AG20443 (cell line): ENCODE data around the gene ATE1.
A peak's percentile ranks its signal among the peaks of the same experiment; 100 is the strongest.
"Not testable (repeated sequence)": the region's sequence is repeated elsewhere in the genome, so short reads cannot be mapped to it uniquely, and the experiment has no call there.

ENCODE experiments used
- DNase-seq: peaks from one replicate; pipeline ENCODE4 v3.0.0; 2012; ENCODE audit warnings: low spot score, mixed read lengths

The ATE1 gene

DNA sequence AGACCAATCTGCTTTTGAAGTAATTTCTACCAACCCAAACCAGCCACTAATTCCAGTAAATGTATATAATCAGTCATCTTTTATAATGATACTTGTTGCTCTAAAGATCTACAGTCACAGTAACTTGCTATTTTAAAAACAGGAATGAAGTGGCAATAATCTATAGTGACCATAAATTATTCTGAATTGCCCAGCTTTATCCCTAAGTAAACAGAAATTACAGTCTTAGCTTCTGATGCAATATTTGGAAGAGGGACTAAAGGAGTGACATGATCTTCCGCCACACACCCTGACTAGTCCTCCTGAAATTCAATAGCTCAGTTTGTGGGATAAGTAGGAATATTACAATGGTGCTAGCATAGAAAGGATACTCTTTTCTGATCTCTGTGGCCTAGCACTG is 96.1 kb downstream of the ATE1 start:
- no peak for DNase-seq

- DNase-seq: no peak
These were observed 96.6 kb downstream of the ATE1 start for GRCh38 chr10:121831237-121831636.

GRCh38 chr10:121830101-121830500 is 97.7 kb downstream of the ATE1 start:
- DNase-seq: no peak

DNA sequence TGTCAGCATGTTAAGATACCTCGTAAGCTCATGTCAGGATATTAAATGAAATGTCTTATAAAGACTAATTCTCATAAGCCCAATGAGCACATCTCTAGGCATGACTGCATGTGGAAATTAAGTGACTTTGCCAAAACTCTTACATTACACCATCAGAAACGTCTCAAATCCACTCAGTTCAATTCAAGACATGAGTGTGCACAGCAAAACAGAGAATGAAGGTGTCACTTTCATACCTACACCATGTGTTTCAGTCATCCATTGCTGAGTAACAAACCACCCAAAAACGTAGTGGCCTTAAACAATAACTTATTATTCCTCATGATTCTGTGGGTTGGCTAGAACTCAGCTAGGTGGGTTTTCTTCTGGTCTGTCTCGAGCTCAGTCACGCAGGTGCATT is 99.8 kb downstream of the ATE1 start:
- DNase-seq: no peak

GRCh38 chr10:121826773-121827172 is 101.1 kb downstream of the ATE1 start:
- not testable (repeated sequence) for DNase-seq

DNA sequence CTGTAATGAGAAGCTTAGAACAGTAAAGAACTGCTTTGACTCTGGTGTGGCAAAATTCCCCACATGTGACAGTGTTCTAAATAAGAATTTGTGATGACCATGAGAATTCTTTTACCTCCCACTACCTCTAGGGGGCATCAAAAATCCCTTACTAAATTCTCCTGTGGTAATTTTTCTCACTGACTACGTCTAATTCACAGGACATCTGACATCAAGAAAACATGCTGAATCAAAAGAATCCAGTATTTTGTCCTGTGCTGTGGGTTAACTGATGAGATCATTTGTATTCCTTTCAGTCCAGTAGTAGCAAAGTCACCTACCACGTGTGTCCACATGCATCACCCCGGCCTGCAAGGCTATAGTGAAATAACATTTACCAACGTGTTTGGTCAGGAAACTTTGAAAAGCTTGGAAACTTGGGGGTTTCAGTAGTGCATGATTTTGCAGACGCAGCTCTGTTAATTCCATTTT is 103.8 kb downstream of the ATE1 start:
- peak; percentile 66 for DNase-seq

GRCh38 chr10:121822724-121823123 is 105.1 kb downstream of the ATE1 start:
- DNase-seq: no peak

DNA sequence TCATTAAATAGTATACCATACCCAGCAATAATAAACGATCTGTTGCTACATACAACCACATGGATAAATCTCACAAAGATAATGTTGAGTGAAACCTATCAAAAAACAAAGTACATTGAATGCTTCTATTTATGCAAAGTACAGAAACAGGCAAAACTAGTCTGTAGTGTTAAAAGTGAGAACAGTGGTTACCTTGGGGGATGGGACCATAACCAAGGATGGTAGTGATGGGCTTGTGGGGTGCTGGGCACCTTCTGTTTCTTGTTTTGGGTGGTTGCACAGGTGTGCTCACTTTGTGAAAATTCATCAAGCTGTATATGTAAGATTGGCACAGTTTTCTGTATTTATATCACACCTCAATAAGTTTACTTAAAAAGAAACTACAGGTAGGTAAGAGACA is 105.7 kb downstream of the ATE1 start:
- no peak for DNase-seq

DNA sequence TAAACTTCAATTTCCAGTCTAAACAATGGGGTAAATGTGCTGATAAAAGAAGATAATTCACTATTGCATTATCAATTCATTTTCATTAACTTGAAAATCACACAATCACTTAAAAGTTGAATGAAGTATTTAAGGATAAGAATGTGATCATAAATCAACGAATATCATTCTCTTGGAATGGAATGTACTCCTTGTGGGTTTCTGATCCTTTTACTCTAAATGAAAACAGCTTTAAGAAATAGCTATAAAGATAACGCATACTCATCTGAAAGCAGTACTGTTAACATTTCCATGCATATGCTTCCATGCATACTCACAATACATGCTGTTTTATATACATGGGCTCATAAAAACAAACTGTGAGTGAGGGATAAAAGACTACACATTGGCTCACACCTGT is 108.8 kb downstream of the ATE1 start:
- no peak for DNase-seq

DNA sequence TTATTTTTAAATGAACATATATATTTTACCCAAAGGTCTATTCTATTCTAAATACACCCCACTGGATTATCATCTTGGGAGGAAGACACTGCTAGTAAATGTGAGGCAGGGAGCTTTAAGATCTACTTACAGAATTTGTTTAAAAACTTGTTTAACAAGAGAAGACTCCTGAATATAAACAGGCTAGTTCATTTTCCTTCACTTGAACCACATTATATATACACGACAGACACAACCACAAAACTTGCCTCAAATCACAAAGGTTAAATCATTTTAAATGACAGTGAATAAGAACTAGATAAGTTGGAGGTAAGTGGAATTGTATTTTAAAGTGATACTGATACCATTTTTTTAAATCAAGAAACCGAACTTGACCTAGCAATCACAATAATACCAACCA is 109.2 kb downstream of the ATE1 start:
- DNase-seq: no peak

DNA sequence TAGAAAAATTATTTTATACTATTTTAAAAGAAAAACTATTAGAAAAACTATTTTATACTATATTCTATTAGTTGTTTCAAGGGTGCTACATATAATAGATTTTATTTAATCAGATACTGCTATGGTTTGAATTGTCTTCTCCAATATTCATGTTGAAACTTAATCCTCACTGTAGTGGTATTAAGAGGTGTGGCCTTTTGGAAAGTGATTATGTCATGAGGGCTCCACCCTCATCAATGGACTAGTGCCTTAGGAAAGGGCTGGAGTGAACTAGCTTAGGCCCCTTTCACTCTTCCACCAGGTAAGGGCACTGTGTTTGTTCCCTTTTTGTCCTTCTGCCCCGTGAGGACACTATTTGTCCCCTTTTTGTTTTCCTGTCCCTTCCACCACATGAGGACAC is 111.6 kb downstream of the ATE1 start:
- no peak for DNase-seq

DNA sequence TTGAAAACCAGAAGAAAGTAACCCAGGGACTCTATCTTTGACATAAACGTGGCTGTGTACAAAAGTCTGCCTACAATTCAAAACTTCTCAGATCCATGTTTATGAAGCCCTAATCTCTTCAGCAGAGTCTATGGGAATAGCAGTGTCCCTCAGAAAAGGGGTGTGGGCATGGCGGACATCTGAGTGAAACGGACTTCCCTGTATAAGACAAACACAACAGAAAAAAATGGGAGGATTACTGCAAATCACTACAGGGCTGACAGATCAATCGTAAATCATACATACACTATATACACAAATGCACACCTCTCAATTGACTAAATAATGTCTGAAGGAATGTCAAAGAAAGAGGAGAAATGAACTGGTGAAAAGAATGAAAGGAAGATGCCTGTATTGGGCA is 114.0 kb downstream of the ATE1 start:
- no peak for DNase-seq

- DNase-seq: peak; percentile 12
These were observed 114.5 kb downstream of the ATE1 start for GRCh38 chr10:121813211-121813815.

DNA sequence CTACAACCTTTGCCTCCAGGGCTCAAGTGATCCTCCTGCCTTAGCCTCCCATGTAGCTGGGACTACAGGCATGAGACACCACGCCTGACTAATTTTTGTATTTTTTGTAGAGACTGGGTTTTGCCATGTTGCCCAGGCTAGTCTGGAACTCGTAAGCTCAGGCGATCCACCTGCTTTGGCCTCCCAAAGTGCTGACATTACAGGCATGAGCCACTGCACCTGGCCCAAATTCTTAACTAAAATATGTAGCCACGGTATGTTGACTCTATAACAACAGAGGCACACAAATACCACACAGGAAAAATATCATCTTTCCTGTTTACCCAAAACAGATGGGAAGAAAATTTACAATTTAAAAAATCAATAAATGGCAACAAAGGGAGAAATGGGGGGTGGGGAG is 115.8 kb downstream of the ATE1 start:
- DNase-seq: no peak

DNA sequence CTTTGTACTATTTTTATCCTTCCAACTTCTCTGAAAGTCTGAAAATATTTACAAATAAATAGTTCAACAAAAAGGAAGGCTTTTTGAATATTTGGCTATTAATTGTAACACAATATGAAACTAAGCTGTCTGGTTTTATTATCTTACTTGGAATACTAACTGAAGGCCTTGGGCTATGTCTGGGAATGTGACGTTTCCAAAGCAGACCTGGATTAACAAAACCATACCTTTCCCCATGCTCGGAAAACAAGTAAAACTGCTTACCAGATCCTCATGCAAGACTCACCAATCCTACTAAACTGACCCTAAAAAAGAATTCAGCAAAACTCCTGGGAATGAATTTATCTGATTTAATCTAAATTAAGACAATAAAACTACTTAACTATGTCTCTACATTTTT is 116.4 kb downstream of the ATE1 start:
- no peak for DNase-seq

GRCh38 chr10:121808835-121809234 is 119.0 kb downstream of the ATE1 start:
- DNase-seq: no peak

DNA sequence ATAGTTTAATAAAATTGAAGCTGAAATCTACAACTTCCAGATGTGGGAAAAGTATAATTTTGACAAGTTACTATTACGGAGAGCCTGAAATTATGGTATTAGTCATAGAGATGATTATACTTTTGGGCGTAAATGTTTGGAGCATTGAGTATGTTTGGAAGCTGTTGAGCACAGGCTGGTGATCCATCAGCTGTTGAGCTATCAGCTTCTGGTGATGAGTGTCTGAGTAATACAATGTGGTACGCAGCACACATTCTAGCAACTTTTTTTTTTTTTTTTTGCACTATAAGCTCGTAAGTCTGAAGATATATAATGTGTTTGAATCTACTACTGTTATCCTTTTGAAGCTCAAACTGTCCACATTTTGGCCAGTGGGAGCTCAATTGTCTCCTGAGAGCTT is 123.4 kb downstream of the ATE1 start:
- DNase-seq: peak; percentile 85

GRCh38 chr10:121803611-121804010 is 124.2 kb downstream of the ATE1 start:
- no peak for DNase-seq

GRCh38 chr10:121800831-121801230 is 127.0 kb downstream of the ATE1 start:
- DNase-seq: no peak

DNA sequence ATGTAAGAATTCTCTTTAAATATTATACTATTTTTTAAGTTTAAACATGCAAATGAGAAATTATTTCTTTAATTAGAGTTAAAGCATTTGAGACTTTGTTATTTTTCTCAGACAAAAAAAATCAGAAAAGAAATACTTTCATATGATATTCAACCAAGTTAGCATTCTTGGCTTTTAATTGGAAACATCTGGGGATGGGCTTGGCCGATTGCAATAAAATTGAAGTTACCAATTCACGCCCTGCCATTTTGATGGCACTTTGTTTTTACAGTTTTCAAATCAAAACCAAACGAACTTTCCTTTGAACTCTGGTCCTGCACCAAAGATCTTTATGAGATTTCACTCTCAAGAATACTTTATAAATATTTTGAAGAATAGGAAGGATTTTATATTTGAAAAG is 127.7 kb downstream of the ATE1 start:
- no peak for DNase-seq

GRCh38 chr10:121797490-121797889 is 130.3 kb downstream of the ATE1 start:
- DNase-seq: no peak

- DNase-seq: no peak
These were observed 131.5 kb downstream of the ATE1 start for GRCh38 chr10:121796342-121796741.

- no peak for DNase-seq
These were observed 135.6 kb downstream of the ATE1 start for GRCh38 chr10:121792198-121792597.

- DNase-seq: no peak
These were observed 136.1 kb downstream of the ATE1 start for GRCh38 chr10:121791761-121792160.

DNA sequence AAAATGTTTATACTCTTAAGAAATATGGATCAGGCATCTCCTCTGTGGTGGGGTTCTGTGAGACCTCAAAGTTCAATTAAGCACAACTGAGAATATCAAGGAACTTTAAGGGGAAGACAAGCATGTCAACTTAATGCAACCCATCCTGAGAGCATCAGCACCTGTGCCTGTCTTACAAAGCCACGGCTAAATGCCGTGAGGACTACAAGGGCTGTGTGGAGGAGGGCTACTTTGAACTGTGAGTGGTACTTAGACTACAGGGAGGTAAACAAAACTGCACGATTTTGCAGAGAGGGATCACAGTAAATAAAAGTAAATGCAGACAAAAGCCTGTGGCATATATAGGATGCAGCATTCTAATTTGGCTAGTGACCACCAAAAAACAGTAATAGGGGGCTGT is 139.1 kb downstream of the ATE1 start:
- DNase-seq: no peak
